Measurements from ENCODE around the gene R3HCC1L.
"Not testable (repeated sequence)": the region's sequence is repeated elsewhere in the genome, so short reads cannot be mapped to it uniquely, and the experiment has no call there.

R3HCC1L gene

GRCh38 chr10:98182351-98182915 is 48.0 kb downstream of the R3HCC1L start:
- DNase-seq: not testable (repeated sequence)

GRCh38 chr10:98186681-98187080 is 52.2 kb downstream of the R3HCC1L start:
- no peak for DNase-seq

DNA sequence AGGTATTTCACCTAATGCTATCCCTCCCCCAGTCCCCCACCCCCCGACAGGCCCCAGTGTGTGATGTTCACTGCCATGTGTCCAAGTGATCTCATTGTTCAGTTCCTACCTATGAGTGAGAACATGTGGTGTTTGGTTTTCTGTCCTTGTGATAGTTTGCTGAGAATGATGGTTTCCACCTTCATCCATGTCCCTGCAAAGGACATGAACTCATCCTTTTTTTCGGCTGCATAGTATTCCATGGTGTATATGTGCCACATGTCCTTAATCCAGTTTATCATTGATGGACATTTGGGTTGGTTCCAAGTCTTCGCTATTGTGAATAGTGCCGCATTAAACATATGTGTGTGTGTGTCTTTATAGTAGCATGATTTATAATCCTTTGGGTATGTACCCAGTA is 56.3 kb downstream of the R3HCC1L start:
- not testable (repeated sequence) for DNase-seq

GRCh38 chr10:98193037-98193436 is 58.6 kb downstream of the R3HCC1L start:
- no peak for DNase-seq

DNA sequence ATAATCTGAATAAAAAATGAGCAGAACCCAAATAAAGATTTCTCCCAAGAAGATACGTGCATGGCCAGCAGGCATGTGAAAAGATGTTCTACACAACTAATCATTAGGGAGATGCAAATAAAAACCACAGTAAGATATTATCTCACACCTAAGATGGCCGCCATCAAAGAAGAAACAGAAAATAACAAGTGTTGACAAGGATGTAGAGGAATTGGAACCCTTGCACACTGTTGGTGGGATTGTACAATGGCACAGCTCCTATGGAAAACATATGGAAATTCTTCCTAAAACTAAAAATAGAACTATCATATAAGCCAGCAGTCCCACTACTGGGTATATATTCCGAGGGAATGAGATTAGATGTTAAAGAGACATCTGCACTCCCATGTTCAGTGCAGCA is 60.2 kb downstream of the R3HCC1L start:
- DNase-seq: no peak

DNA sequence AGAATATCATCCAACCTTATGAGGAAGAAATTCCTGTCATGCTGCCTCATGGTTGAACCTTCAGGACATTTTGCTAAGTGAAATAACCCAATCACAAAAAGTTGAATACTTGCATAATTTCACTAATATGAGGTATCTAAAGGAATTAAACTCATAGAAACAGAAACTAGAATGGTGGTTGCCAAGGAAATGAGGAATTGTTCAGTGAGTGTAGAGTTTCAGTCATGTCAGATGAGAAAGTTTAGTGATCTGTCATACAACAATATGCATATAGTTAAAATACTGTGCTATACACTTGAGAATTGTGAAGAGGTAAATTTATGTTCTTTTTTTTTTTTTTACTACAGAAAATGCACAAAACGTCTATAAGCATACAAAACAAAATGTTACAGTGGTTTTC is 60.7 kb downstream of the R3HCC1L start:
- no peak for DNase-seq

GRCh38 chr10:98196985-98197384 is 62.5 kb downstream of the R3HCC1L start:
- no peak for DNase-seq

- DNase-seq: no peak
Observed at GRCh38 chr10:98201760-98202159, 67.3 kb downstream of the R3HCC1L start.

DNA sequence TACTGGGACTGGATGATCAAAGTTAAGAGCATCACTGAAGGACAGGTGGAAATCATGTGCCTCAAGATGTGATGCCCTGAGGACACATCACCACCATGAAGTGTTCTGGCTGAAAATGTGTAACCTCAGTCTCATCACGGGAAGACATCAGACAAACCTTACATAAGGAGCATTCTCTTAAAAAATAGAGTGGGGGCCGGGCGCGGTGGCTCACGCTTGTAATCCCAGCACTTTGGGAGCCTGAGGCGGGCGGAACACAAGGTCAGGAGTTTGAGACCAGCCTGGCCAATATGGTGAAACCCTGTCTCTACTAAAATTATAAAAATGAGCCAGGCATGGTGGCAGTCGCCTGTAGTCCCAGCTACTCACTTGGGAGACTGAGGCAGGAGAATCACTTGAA is 67.9 kb downstream of the R3HCC1L start:
- DNase-seq: no peak

- DNase-seq: no peak
Observed at GRCh38 chr10:98205351-98205750, 70.9 kb downstream of the R3HCC1L start.

GRCh38 chr10:98208925-98209324 is 74.5 kb downstream of the R3HCC1L start:
- no peak for DNase-seq

DNA sequence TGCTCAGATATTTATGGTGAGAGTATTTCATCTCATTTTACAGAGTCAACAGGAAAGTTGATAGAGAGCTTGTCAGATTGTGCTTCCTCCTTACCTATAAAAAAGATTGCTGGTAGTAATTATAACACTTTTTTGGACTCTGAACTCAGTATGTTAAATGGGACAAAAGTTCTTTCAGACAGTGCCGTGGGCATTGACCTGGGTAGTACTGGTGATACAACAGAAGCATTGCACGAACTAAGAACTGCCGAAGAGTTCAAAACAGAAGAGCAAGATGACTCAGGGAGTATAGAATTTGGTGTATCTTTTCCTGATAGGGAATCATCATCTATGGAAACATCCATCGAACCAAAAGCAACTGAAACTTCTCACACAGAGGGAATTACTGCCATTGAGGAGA is 75.0 kb downstream of the R3HCC1L start:
- no peak for DNase-seq

DNA sequence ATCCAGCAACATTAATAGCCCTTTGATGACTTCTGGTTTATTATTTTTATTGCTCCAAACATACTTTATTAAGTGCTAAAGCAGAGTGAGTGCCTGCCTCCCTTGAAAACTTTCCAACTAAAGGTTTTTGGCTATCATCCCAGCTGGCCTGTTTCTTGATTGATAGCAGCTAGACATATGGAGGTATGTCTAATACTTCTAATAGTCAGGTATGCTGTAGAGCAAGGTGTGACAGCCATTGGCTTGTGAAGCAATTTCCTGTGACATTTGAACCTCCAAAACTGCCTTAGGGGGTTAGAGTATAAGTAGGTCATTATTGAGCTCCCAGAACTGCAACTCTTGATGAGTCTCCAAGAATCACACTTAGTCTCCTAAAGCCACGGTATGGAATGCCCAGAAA is 77.7 kb downstream of the R3HCC1L start:
- no peak for DNase-seq

GRCh38 chr10:98213740-98214139 is 79.3 kb downstream of the R3HCC1L start:
- DNase-seq: no peak

GRCh38 chr10:98215373-98215772 is 80.9 kb downstream of the R3HCC1L start:
- DNase-seq: no peak

- no peak for DNase-seq
Observed at GRCh38 chr10:98217801-98218200, 83.3 kb downstream of the R3HCC1L start.

DNA sequence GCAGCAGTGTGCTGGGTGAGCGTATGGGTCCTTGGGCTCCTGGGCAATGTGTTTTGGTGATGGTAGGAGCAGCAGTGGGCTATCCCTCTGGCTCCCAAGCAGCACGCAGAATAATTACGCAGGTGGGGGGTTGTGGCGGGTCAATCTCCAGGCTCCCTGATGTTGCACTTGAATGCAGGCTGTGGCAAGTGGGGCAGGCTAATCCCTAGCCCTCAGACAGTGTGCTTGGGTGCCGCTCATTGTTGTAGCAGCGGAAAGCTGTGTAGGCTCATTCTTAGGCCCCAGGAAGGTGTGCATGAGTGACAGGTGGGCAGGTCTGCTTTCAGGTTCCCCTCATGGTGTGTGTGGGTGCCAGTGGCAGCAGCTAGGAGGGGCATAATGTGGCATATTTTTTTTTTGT is 89.4 kb downstream of the R3HCC1L start:
- DNase-seq: no peak

DNA sequence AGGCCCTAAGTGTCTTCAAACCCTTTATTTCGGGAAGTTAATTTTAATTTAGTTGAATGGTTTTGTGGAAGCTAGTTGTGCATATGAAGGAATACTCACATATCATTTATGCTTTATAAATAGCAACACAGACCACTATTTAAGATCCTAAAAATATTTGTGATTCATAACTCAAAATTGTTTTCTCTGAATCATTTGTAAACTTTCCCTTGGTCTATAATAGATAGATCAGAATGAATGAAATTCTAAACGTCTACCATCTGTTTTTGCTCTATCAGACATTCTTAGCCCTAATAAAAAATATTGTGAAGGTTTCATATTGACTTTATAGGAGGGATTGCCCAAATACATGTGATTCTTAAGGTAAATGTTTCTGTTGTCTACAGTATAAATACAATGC is 90.1 kb downstream of the R3HCC1L start:
- DNase-seq: no peak

DNA sequence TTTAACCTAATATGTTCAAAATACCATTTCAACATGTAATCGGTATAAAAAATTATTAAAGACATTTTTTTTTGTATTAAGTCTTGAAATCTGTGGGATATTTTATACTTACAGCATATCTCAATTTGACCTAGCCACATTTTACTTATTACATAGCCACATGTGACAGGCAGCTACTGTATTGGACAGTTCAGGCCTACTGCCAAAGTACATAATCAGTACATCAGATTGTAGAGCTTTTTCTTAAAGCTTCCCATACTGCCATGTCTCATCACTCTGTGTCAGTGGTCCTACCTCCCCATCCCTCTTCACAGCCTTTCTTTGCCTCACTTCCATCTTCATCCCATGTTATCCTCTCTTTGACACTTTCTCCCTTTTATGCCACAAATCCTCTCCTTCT is 90.5 kb downstream of the R3HCC1L start:
- DNase-seq: no peak

DNA sequence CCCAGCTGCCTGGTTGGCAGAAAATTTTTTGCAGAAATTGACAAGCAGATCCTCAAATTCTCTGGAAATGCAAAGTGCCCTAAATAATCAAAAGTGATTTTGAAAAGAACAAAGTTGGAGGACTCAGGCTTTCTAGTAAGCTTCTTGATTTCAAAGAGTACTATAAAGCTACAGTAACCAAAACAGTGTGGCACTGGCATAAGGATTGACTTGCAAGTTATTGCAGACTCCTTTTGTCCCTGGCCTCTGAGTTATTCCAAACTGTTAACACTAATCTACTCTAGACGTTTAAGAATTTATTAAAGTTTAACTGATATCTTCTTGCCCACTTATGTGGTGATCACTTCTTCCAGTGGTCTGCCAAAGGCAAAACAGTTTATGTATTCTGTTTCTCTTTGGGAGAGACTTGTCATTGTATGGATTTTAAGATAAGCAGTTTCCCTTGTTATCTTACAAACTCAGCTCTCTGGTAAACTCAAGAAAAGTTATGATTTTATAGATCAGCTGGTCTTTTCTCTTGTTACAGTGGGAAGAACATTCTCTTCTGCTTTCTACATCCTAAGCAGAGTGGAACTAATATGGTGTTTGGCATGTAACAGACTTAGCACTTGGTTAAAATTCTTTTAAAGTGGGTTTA is 92.2 kb downstream of the R3HCC1L start:
- no peak for DNase-seq

DNA sequence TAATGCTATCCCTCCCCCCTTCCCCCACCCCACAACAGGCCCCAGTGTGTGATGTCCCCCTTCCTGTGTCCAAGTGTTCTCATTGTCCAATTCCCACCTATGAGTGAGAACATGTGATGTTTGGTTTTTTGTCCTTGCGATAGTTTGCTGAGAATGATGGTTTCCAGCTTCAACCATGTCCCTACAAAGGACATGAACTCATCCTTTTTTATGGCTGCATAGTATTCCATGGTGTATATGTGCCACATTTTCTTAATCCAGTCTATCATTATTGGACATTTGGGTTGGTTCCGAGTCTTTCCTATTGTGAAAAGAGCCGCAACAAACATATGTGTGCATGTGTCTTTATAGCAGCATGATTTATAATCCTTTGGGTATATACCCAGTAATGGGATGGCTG is 93.3 kb downstream of the R3HCC1L start:
- not testable (repeated sequence) for DNase-seq

DNA sequence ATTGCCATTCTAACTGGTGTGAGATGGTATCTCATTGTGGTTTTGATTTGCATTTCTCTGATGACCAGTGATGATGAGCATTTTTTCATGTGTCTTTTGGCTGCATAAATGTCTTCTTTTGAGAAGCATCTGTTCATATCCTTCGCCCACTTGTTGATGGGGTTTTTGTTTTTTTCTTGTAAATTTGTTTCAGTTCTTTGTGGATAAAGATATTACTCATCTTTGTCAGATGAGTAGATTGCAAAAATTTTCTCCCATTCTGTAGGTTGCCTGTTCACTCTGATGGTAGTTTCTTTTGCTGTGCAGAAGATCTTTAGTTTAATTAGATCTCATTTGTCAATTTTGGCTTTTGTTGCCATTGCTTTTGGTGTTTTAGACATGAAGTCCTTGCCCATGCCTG is 93.8 kb downstream of the R3HCC1L start:
- DNase-seq: not testable (repeated sequence)

GRCh38 chr10:98231417-98231816 is 97.0 kb downstream of the R3HCC1L start:
- no peak for DNase-seq

GRCh38 chr10:98235846-98236245 is 101.4 kb downstream of the R3HCC1L start:
- DNase-seq: no peak

DNA sequence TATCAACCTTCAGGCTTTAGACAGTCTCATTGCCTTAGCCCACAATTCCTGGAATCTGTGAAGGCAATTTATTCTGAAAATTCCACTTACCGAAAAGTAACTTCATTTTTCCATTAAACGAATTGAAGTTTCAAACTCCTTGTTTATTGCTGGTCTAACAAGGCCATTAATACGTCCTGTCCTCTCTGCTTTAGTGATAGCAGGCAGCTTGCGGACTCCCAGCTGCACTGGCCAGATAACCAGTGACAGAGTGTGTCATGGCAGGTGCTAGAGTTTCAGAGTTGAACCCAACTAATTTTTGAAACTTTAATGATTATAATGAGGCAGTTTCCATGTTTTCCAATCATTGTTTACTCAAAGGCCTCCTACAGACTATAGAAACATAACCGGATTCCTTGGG is 102.4 kb downstream of the R3HCC1L start:
- no peak for DNase-seq

Measured in NCI-H345 (cell line).